Endodermal cell (in vitro differentiated cells): ENCODE results near the gene CYSLTR2. TPM values are rescaled to one million over a fixed set of nuclear protein-coding genes. Genes with fewer than 3 reads are reported as not detected.
A peak's percentile ranks its signal among the peaks of the same experiment; 100 is the strongest.
"Not testable (repeated sequence)": the region's sequence is repeated elsewhere in the genome, so short reads cannot be mapped to it uniquely, and the experiment has no call there.

Experiments
- DNase-seq: peaks from one replicate; pipeline ENCODE4 v3.0.0-alpha.2; 2017
- H3K27ac ChIP-seq: 2 replicates; pipeline ENCODE4 v1.5.1; 2013; ENCODE audit warnings: mild to moderate bottlenecking, low read depth, low read length, moderate library complexity
- H3K27me3 ChIP-seq: 2 replicates; pipeline ENCODE4 v1.6.1; 2013; ENCODE audit warnings: mild to moderate bottlenecking, low read length, moderate library complexity; ENCODE audit not compliant: insufficient read depth, control insufficient read depth, poor library complexity, severe bottlenecking
- H3K36me3 ChIP-seq: 2 replicates; pipeline ENCODE4 v1.7.0; 2013; ENCODE audit warnings: mild to moderate bottlenecking, low read length, moderate library complexity; ENCODE audit not compliant: control insufficient read depth, insufficient read depth
- H3K4me1 ChIP-seq: one replicate; pipeline ENCODE4 v1.7.0; 2013; ENCODE audit warnings: low read length; ENCODE audit not compliant: control insufficient read depth, insufficient read depth
- H3K4me3 ChIP-seq: 2 replicates; pipeline ENCODE4 v1.5.1; 2013; ENCODE audit warnings: mild to moderate bottlenecking, low read length, moderate library complexity
- H3K9ac ChIP-seq: 2 replicates; pipeline ENCODE4 v1.6.1; 2013; ENCODE audit warnings: mild to moderate bottlenecking, low read length, moderate library complexity; ENCODE audit not compliant: poor library complexity, severe bottlenecking; ENCODE audit errors: extremely low read depth
- H3K9me3 ChIP-seq: 2 replicates; pipeline ENCODE4 v1.6.1; 2013; ENCODE audit warnings: mild to moderate bottlenecking, low read length, moderate library complexity; ENCODE audit not compliant: control insufficient read depth
- H3K27ac Mint-ChIP-seq: 2 replicates; pipeline ENCODE4 v1.8.0; 2020; ENCODE audit warnings: mixed read lengths
- H3K27me3 Mint-ChIP-seq: 2 replicates; pipeline ENCODE4 v1.8.0; 2021; ENCODE audit warnings: mild to moderate bottlenecking, mixed read lengths; ENCODE audit not compliant: insufficient read depth
- H3K36me3 Mint-ChIP-seq: 2 replicates; pipeline ENCODE4 v1.8.0; 2020; ENCODE audit warnings: low read depth, mixed read lengths
- H3K4me1 Mint-ChIP-seq: 2 replicates; pipeline ENCODE4 v1.8.0; 2020; ENCODE audit warnings: mixed read lengths
- H3K4me3 Mint-ChIP-seq: 2 replicates; pipeline ENCODE4 v1.8.0; 2020; ENCODE audit warnings: mild to moderate bottlenecking, moderate library complexity, mixed read lengths
- H3K9me3 Mint-ChIP-seq: 2 replicates; pipeline ENCODE4 v1.8.0; 2020; ENCODE audit warnings: mild to moderate bottlenecking, mixed read lengths
- WGBS, 2 experiments: methylation state at CpG; one replicate each; pipeline versions ENCODE4 v1.1.5 to v1.1.7; 2013; ENCODE audit warnings: missing lambda C conversion rate in 2 of 2, mixed read lengths in 1 of 2; ENCODE audit not compliant: insufficient coverage in 1 of 2, insufficient read length in 1 of 2; 5-methylcytosine and 5-hydroxymethylcytosine counted together
- total RNA-seq, 2 donors: library from RNA; stranded (reverse); fragmentation: NEBNext Ultra II Directional in 1 of 2; extraction: Animal tissue kit (Norgen Biotek cat#: 25700) in 1 of 2; gene quantifications; 2 replicates in 1 of 2; 3 replicates in 1 of 2; pipeline ENCODE4 v1.2.1, GENCODE V29; 2021
- TF ChIP-seq, protein P1 (sequence below): fragments of 200-600 bp; sonication (generic); conservative IDR thresholded peaks from 2 replicates; pipeline ENCODE4 v1.5.0; 2021; ENCODE audit warnings: antibody characterized with exemption, mild to moderate bottlenecking

The CYSLTR2 gene
- total RNA-seq, 2 donors from 2014 or later = not detected

DNA sequence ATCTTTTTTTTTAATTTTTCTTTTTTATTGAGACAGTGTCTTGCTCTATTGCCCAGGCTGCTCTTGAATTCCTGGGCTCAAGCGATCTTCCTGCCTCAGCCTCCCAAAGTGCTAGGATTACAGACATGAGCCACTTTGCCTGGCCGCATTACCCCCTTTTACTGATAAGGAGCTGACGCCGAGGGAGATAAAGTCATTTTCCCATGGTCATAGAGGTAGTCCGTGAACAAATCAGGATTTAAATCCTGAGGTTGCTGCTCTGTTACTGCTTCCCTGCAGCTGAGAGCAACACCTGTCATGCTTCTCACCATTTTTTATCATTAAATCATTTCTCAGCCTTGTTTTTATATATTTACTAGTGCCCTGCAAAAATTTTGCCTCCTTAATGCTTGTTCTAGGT lies 7.4 kb downstream of the CYSLTR2 start:
- DNase-seq = no peak
- H3K9me3 ChIP-seq = peaks cover 7% of the 10 kb centered on the region
- H3K4me1 ChIP-seq = no peaks in the 10 kb centered on the region
- no peak overlapping the region for H3K27ac Mint-ChIP-seq
- no peaks in the 10 kb centered on the region for H3K36me3 ChIP-seq
- no peak overlapping the region for H3K4me3 Mint-ChIP-seq
- H3K9ac ChIP-seq = no peak overlapping the region
- H3K27me3 ChIP-seq = no peaks in the 10 kb centered on the region
- peaks cover 23% of the 10 kb centered on the region for H3K27me3 Mint-ChIP-seq
- TF ChIP-seq, protein P1, sequence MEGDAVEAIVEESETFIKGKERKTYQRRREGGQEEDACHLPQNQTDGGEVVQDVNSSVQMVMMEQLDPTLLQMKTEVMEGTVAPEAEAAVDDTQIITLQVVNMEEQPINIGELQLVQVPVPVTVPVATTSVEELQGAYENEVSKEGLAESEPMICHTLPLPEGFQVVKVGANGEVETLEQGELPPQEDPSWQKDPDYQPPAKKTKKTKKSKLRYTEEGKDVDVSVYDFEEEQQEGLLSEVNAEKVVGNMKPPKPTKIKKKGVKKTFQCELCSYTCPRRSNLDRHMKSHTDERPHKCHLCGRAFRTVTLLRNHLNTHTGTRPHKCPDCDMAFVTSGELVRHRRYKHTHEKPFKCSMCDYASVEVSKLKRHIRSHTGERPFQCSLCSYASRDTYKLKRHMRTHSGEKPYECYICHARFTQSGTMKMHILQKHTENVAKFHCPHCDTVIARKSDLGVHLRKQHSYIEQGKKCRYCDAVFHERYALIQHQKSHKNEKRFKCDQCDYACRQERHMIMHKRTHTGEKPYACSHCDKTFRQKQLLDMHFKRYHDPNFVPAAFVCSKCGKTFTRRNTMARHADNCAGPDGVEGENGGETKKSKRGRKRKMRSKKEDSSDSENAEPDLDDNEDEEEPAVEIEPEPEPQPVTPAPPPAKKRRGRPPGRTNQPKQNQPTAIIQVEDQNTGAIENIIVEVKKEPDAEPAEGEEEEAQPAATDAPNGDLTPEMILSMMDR = no peak
- no peak overlapping the region for H3K27ac ChIP-seq
- H3K9me3 Mint-ChIP-seq = peaks cover 11% of the 10 kb centered on the region
- 70 to 82% methylated on average over 5 of the region's 5 CpGs for WGBS, 2 experiments
- H3K4me1 Mint-ChIP-seq = peaks cover 16% of the 10 kb centered on the region
- no peaks in the 10 kb centered on the region for H3K36me3 Mint-ChIP-seq
- H3K4me3 ChIP-seq = no peak overlapping the region

DNA sequence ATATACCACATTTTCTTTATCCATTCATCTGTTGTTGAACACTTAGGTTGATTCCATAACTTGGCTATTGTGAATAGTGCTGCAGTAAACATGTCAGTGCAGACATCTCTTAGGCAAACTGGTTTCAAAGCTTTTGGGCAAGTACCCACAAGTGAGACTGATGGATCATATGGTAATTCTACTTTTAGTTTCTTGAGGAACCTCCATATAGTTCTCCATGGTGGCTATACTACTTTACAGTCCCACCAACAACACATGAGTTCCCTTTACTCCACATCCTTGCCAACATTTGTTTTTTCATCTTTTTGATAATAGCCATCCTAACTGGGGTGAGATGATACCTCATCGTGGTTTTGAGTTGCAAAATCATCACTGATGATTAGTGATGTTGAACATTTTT lies 8.5 kb downstream of the CYSLTR2 start:
- 95% methylated on average over 1 of the region's 1 CpG; no CpG with 5 or more reads in 1 of the 2 experiments for WGBS, 2 experiments
- DNase-seq = no peak
- H3K27me3 Mint-ChIP-seq = peaks cover 23% of the 10 kb centered on the region

DNA sequence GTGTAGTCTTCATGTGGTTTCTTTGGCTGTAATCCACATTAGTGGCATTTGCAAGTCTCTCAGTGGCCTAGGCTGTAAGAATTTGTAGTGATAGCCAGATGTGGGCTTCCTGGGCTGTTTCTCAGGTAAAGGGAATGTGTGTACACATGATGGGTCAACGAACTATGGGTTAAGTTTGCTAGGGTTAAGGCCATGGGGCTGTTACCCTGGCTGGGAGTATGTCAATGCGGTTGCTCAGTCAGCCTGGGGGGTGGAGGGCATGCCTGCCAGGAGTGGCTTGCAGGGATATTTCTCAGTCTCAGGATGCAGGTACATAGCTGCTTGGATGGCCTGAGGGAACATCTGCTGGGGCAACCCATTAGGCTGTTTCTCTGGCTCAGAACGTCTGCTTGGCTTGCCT lies 13.4 kb downstream of the CYSLTR2 start:
- 57% methylated on average over 3 of the region's 3 CpGs for WGBS, 2 experiments
- H3K4me3 ChIP-seq = peak overlapping the region; percentile 36
- H3K27me3 ChIP-seq = no peaks in the 10 kb centered on the region
- H3K27ac ChIP-seq = no peak overlapping the region
- no peak for DNase-seq
- H3K4me1 ChIP-seq = no peaks in the 10 kb centered on the region
- no peaks in the 10 kb centered on the region for H3K36me3 Mint-ChIP-seq
- peaks cover 61% of the 10 kb centered on the region for H3K9me3 Mint-ChIP-seq
- H3K9ac ChIP-seq = no peak overlapping the region
- H3K36me3 ChIP-seq = no peaks in the 10 kb centered on the region
- peaks cover 6% of the 10 kb centered on the region for H3K27me3 Mint-ChIP-seq
- H3K9me3 ChIP-seq = peaks cover 40% of the 10 kb centered on the region
- TF ChIP-seq, protein P1 = no peak
- H3K4me1 Mint-ChIP-seq = no peaks in the 10 kb centered on the region
- H3K4me3 Mint-ChIP-seq = no peak overlapping the region
- H3K27ac Mint-ChIP-seq = no peak overlapping the region

More for the DNA sequence above, 8.5 kb downstream of the CYSLTR2 start:
- Histone ChIP-seq H3K9me3 (peaks cover 18% of the 10 kb centered on the region), H3K36me3 (no peaks in the 10 kb centered on the region), H3K27me3 (no peaks in the 10 kb centered on the region), H3K9ac (no peak overlapping the region), H3K27ac (no peak overlapping the region), H3K4me3 (no peak overlapping the region), H3K4me1 (no peaks in the 10 kb centered on the region)
- Mint-ChIP-seq H3K4me1 (peaks cover 12% of the 10 kb centered on the region), H3K9me3 (peaks cover 23% of the 10 kb centered on the region), H3K4me3 (no peak overlapping the region), H3K27ac (no peak overlapping the region), H3K36me3 (no peaks in the 10 kb centered on the region)
- TF ChIP-seq, protein P1 = no peak

DNA sequence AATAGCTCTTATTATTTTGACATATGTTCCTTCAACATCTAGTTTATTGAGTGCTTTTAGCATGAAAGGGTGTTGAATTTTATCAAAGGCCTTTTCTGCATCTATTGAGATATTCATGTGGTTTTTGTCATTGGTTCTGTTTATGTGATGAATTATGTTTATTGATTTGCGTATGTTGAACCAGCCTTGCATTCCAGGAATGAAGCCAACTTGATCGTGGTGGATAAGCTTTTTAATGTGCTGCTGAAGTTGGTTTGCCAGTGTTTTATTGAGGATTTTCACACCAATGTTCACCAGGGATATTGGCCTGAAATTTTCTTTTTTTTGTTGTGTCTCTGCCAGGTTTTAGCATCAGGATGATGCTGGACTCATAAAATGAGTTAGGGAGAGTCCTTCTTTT lies 17.7 kb downstream of the CYSLTR2 start:
- H3K4me3 Mint-ChIP-seq, H3K27me3 ChIP-seq, H3K9ac ChIP-seq, H3K4me3 ChIP-seq, H3K27me3 Mint-ChIP-seq, H3K27ac ChIP-seq, H3K27ac Mint-ChIP-seq, DNase-seq, H3K4me1 Mint-ChIP-seq, H3K36me3 ChIP-seq, H3K4me1 ChIP-seq, H3K36me3 Mint-ChIP-seq: not testable (repeated sequence)
- H3K9me3 Mint-ChIP-seq = peaks cover 64% of the 10 kb centered on the region
- WGBS, 2 experiments = 89 to 100% methylated on average over 2 of the region's 2 CpGs
- peaks cover 31% of the 10 kb centered on the region for H3K9me3 ChIP-seq
